ENCODE data around the gene AUNIP.

- no peak for TF ChIP-seq CTCF (IDR thresholded peaks at IDR 0.05)
- TF ChIP-seq EP300 (IDR thresholded peaks at IDR 0.05) = no peak
These were observed 50.6 kb downstream of the AUNIP start for GRCh38 chr1:25808481-25809244.
